K562 (cell line): Measurements from ENCODE around the gene ANKS1B. TPM values are rescaled to one million over a fixed set of nuclear protein-coding genes. Genes with fewer than 3 reads are reported as not detected.

Experiments
- FUS ChIP-seq: fragments of 200-400 bp; formaldehyde crosslinking; optimal IDR thresholded peaks from 2 replicates; pipeline ENCODE3; 2017; ENCODE audit warnings: low read depth, low read length
- GABPB2 ChIP-seq: fragments of 250-450 bp; sonication (Bioruptor Pico); conservative IDR thresholded peaks from 2 replicates; pipeline ENCODE4 v1.5.1; 2021; ENCODE audit warnings: mild to moderate bottlenecking
- HDGF ChIP-seq: fragments of 450-650 bp; IDR thresholded peaks from 2 replicates; pipeline ENCODE4 v1.6.1; 2016
- MED1 ChIP-seq: sonication (generic); formaldehyde crosslinking; IDR thresholded peaks from 2 replicates; pipeline ENCODE4 v1.8.1; 2023; ENCODE audit warnings: missing genetic modification reagents, borderline replicate concordance
- POLR2AphosphoS5 ChIP-seq: IDR thresholded peaks from 2 replicates; pipeline ENCODE4 v1.6.1; 2011; ENCODE audit warnings: mild to moderate bottlenecking, low read depth, low read length, moderate library complexity; ENCODE audit not compliant: control insufficient read depth, insufficient read depth
- ZNF639 ChIP-seq, 2 experiments: fragments of 200-800 bp in 1 of 2; sonication (Bioruptor generic) in 1 of 2; sonication (generic) in 1 of 2; formaldehyde crosslinking in 1 of 2; IDR thresholded peaks in 1 of 2; conservative IDR thresholded peaks in 1 of 2; 2 replicates each; pipeline versions ENCODE4 v1.5.0 to v1.6.1; 2016 to 2020; ENCODE audit warnings: missing compliant biosample characterization in 1 of 2, missing genetic modification characterization in 1 of 2, missing genetic modification reagents in 1 of 2
- ZNF766 ChIP-seq: fragments of 200-800 bp; sonication (Bioruptor generic); conservative IDR thresholded peaks from 2 replicates; pipeline ENCODE4 v1.6.1; 2016; ENCODE audit warnings: missing genetic modification characterization, missing compliant biosample characterization
- polyA plus RNA-seq, 8 experiments: library from polyadenylated mRNA; depleted of rRNA in 4 of 8; stranded (reverse) in 5 of 8; unstranded in 3 of 8; fragments of >200 nt; fragmentation: Nextera tagmentation in 2 of 8; fragmentation: Illumina TruSeq in 1 of 8; extraction: Ambion mirVana in 2 of 8; extraction: Trizol in 1 of 8; gene quantifications; 2 replicates each; pipeline versions ENCODE4 v1.2.1 to v1.2.3, GENCODE V29; 2011 to 2014; ENCODE audit warnings: inconsistent platforms in 1 of 8, missing spikeins in 1 of 8
- total RNA-seq, 7 experiments: library from RNA; depleted of rRNA in 6 of 7; stranded (reverse); fragments of >200 nt in 6 of 7; fragmentation: Illumina TruSeq in 2 of 7; extraction: Trizol in 2 of 7; gene quantifications; 2 replicates each; pipeline versions ENCODE4 v1.2.1 to v1.2.3, GENCODE V29; 2011 to 2021; ENCODE audit warnings: low replicate concordance in 1 of 7
- TF ChIP-seq, protein P1 (sequence below): fragments of 250-450 bp; sonication (Bioruptor Pico); IDR thresholded peaks from 2 replicates; pipeline ENCODE4 v1.5.0; 2021

ANKS1B gene
- total and polyA plus RNA-seq, 9 of the 15 experiments (the other 6 are each of a cell fraction or from before 2014, with no cell fraction given): 0.04 to 0.47 (median 0.28) TPM; not detected in 4

GRCh38 chr12:99765469-99766114 is 219.1 kb downstream of the ANKS1B start (continued):
- no peak for TF ChIP-seq ZNF639 (CRISPR knock-in tag; conservative IDR thresholded peaks at IDR 0.05 in 1 of 2, IDR thresholded peaks at IDR 0.05 in 1 of 2)
- no peak for TF ChIP-seq MED1
- TF ChIP-seq, protein P1, sequence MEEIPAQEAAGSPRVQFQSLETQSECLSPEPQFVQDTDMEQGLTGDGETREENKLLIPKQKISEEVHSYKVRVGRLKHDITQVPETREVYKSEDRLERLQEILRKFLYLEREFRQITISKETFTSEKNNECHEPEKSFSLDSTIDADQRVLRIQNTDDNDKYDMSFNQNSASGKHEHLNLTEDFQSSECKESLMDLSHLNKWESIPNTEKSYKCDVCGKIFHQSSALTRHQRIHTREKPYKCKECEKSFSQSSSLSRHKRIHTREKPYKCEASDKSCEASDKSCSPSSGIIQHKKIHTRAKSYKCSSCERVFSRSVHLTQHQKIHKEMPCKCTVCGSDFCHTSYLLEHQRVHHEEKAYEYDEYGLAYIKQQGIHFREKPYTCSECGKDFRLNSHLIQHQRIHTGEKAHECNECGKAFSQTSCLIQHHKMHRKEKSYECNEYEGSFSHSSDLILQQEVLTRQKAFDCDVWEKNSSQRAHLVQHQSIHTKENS: no peak
- no peak for TF ChIP-seq POLR2AphosphoS5
- TF ChIP-seq HDGF: no peak
- no peak for TF ChIP-seq ZNF766 (CRISPR knock-in tag)
- no peak for TF ChIP-seq GABPB2 (CRISPR knock-in tag)
- no peak for TF ChIP-seq FUS
